DND-41 (cell line): Measurements from ENCODE around the gene AHR.

ENCODE experiments used
- ATAC-seq: fragments of 200-7000 bp; cut with Tn5 transposase; 3 replicates; pipeline ENCODE4 v1.9.1; 2021; ENCODE audit warnings: low read depth; ENCODE audit not compliant: insufficient read depth
- DNase-seq: peaks from one replicate; pipeline ENCODE4 v3.0.0-alpha.2; 2020
- H2AFZ ChIP-seq: 2 replicates; pipeline ENCODE4 v1.6.0; 2012; ENCODE audit warnings: low read depth, low read length
- H3K27ac ChIP-seq: 2 replicates; pipeline ENCODE4 v1.5.1; 2012; ENCODE audit warnings: low read length, inconsistent platforms
- H3K27me3 ChIP-seq: fragments of 200-600 bp; sonication (generic); 2 replicates; pipeline ENCODE4 v1.6.0; 2012; ENCODE audit warnings: low read length, mild to moderate bottlenecking, inconsistent platforms; ENCODE audit not compliant: insufficient read depth, poor library complexity
- H3K36me3 ChIP-seq: 2 replicates; pipeline ENCODE4 v1.5.1; 2012; ENCODE audit warnings: low read length, inconsistent platforms; ENCODE audit not compliant: insufficient read depth
- H3K4me1 ChIP-seq: 2 replicates; pipeline ENCODE4 v1.5.1; 2012; ENCODE audit warnings: mild to moderate bottlenecking, low read length; ENCODE audit not compliant: insufficient read depth
- H3K4me2 ChIP-seq: 2 replicates; pipeline ENCODE4 v1.6.0; 2012; ENCODE audit warnings: mild to moderate bottlenecking, moderate library complexity, low read length, inconsistent platforms; ENCODE audit not compliant: insufficient read depth
- H3K4me3 ChIP-seq, 2 experiments: fragments of 200-600 bp in 1 of 2; shearing (Covaris generic) in 1 of 2; 2 replicates each; pipeline ENCODE4 v1.5.1; 2012 to 2016; ENCODE audit warnings: inconsistent platforms in 2 of 2, low read length in 2 of 2, mild to moderate bottlenecking in 2 of 2, low read depth in 1 of 2, moderate library complexity in 1 of 2
- H3K79me2 ChIP-seq: 2 replicates; pipeline ENCODE4 v1.6.0; 2012; ENCODE audit warnings: low read length, inconsistent platforms; ENCODE audit not compliant: insufficient read depth
- H3K9ac ChIP-seq: 2 replicates; pipeline ENCODE4 v1.6.0; 2012; ENCODE audit warnings: low read depth, mild to moderate bottlenecking, inconsistent platforms, low read length, moderate library complexity
- H3K9me3 ChIP-seq: 2 replicates; pipeline ENCODE4 v1.5.1; 2012; ENCODE audit warnings: low read length, moderate library complexity, mild to moderate bottlenecking, inconsistent platforms; ENCODE audit not compliant: insufficient read depth, severe bottlenecking
- H4K20me1 ChIP-seq: 2 replicates; pipeline ENCODE4 v1.6.0; 2012; ENCODE audit warnings: low read length; ENCODE audit not compliant: insufficient read depth
- EZH2 ChIP-seq: IDR thresholded peaks from 3 replicates; pipeline ENCODE4 v1.6.1; 2012; ENCODE audit warnings: borderline replicate concordance, low read depth, mild to moderate bottlenecking, moderate library complexity, low read length, inconsistent platforms; ENCODE audit not compliant: severe bottlenecking
- TF ChIP-seq, protein P1 (sequence below): IDR thresholded peaks from 2 replicates; pipeline ENCODE4 v1.5.1; 2012; ENCODE audit warnings: borderline replicate concordance, low read length, moderate library complexity, mild to moderate bottlenecking; ENCODE audit not compliant: poor library complexity, severe bottlenecking; ENCODE audit errors: extremely low read depth

The AHR gene

DNA sequence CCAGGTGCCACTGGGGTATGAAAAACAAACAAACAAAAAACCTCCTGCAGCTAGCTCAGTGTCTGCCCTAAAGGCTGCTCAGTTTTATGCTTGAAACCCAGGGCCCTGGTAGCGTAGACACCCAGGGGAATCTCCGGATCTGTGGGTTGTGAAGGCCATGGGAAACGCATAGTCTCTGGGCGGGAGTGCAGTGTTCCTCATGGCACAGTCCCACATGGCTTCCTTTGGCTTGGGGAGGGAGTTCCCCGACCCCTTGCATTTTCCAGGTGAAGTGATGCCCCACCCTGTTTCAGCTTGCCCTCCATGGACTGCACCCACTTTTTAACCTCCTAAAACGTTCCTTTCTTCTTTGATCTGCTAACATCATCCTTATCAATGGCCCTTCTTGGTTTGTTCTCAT lies 56.0 kb downstream of the AHR start:
- Histone ChIP-seq H3K4me2 (no peak overlapping the region), H3K4me1 (no peaks in the 10 kb centered on the region), H2AFZ (no peak overlapping the region), H3K9ac (no peak overlapping the region), H3K36me3 (no peaks in the 10 kb centered on the region), H4K20me1 (no peaks in the 10 kb centered on the region), H3K4me3 (no peak overlapping the region), H3K9me3 (no peaks in the 10 kb centered on the region), H3K27ac (no peak overlapping the region), H3K79me2 (no peaks in the 10 kb centered on the region), H3K27me3 (no peaks in the 10 kb centered on the region)
- no peak for ATAC-seq
- no peak for DNase-seq
- no peak for TF ChIP-seq EZH2
- TF ChIP-seq, protein P1, sequence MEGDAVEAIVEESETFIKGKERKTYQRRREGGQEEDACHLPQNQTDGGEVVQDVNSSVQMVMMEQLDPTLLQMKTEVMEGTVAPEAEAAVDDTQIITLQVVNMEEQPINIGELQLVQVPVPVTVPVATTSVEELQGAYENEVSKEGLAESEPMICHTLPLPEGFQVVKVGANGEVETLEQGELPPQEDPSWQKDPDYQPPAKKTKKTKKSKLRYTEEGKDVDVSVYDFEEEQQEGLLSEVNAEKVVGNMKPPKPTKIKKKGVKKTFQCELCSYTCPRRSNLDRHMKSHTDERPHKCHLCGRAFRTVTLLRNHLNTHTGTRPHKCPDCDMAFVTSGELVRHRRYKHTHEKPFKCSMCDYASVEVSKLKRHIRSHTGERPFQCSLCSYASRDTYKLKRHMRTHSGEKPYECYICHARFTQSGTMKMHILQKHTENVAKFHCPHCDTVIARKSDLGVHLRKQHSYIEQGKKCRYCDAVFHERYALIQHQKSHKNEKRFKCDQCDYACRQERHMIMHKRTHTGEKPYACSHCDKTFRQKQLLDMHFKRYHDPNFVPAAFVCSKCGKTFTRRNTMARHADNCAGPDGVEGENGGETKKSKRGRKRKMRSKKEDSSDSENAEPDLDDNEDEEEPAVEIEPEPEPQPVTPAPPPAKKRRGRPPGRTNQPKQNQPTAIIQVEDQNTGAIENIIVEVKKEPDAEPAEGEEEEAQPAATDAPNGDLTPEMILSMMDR = no peak

DNA sequence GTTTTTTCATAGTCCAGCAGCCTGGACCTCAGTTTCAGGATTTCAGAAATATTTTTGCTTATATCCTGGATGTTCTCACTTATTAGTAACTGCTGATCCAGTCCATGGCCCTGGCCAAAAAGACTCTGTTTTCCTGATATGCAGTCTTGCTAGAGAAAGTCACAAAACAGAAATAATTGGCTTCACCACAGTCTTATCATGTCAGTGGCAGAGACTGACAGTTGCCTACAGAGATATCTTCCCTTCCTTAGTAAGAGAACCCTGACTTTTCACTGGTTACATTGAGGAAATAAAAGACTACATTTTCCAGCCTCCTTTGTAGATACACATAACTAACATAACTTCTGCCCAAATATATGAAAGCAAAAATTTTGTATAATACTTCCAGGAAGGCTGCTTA lies 56.6 kb downstream of the AHR start:
- Histone ChIP-seq H3K4me1 (no peaks in the 10 kb centered on the region), H3K27me3 (no peaks in the 10 kb centered on the region), H3K9ac (no peak overlapping the region), H3K9me3 (no peaks in the 10 kb centered on the region), H3K36me3 (no peaks in the 10 kb centered on the region), H2AFZ (no peak overlapping the region), H3K27ac (no peak overlapping the region), H3K4me2 (no peak overlapping the region), H3K79me2 (no peaks in the 10 kb centered on the region), H3K4me3 (no peak overlapping the region), H4K20me1 (no peaks in the 10 kb centered on the region)
- no peak for DNase-seq
- no peak for ATAC-seq
- no peak for TF ChIP-seq EZH2
- TF ChIP-seq, protein P1 = no peak

DNA sequence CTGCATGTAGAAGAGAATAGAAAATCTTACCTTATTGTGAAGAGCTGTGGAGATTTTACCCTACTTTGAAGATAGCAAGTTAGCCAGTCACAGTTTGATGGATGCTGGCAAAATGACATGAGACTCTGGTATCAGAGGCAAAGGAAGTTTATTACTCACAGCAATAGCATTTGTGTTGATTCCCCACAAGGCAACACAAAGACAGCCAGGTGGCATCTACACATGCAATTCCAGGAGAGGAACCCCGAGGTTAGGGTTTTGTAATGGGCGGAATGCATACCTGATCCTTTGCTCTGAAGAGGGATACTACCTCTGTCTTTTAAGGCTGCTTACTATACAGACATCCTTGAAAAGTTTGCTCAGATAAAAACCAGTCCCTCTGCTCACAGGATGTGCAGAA lies 59.5 kb downstream of the AHR start:
- no peak overlapping the region for H3K4me3 ChIP-seq
- no peak overlapping the region for H3K9ac ChIP-seq
- H3K79me2 ChIP-seq = no peaks in the 10 kb centered on the region
- no peaks in the 10 kb centered on the region for H3K4me1 ChIP-seq
- H3K9me3 ChIP-seq = peaks cover 2% of the 10 kb centered on the region
- H3K4me2 ChIP-seq = no peak overlapping the region
- TF ChIP-seq, protein P1 = no peak
- no peak for TF ChIP-seq EZH2
- ATAC-seq (no peak), DNase-seq (no peak)
- H2AFZ ChIP-seq = no peak overlapping the region
- no peak overlapping the region for H3K27ac ChIP-seq
- no peaks in the 10 kb centered on the region for H3K27me3 ChIP-seq
- no peaks in the 10 kb centered on the region for H4K20me1 ChIP-seq
- no peaks in the 10 kb centered on the region for H3K36me3 ChIP-seq

DNA sequence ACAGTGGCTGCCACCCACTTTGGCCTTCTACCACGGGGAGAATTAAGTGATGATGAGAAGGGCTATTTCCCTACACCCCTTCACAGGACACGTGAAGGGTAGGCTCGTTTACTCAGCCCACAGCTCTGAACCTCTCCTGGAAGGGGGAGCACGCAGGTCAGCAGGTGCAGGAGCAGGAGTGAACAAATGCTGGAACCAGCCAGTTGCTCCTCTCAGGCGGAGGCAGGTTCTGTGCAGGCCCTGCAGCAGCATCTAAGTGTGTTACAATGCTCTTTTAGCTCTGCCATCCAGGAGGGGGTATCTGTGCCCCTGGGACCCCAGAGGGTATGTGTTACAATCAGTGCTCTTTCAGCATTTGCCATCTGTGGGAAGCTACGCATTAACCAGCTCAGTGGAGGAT lies 61.2 kb downstream of the AHR start:
- no peaks in the 10 kb centered on the region for H3K36me3 ChIP-seq
- no peaks in the 10 kb centered on the region for H3K79me2 ChIP-seq
- H3K27ac ChIP-seq = no peak overlapping the region
- H4K20me1 ChIP-seq = no peaks in the 10 kb centered on the region
- H3K27me3 ChIP-seq = no peaks in the 10 kb centered on the region
- no peak overlapping the region for H2AFZ ChIP-seq
- no peak overlapping the region for H3K4me2 ChIP-seq
- TF ChIP-seq EZH2 = no peak
- TF ChIP-seq, protein P1 = no peak
- ATAC-seq = no peak
- no peaks in the 10 kb centered on the region for H3K4me1 ChIP-seq
- H3K9ac ChIP-seq = no peak overlapping the region
- no peak overlapping the region for H3K4me3 ChIP-seq
- peaks cover 2% of the 10 kb centered on the region for H3K9me3 ChIP-seq
- no peak for DNase-seq
